Smooth muscle cell (in vitro differentiated cells): ENCODE measurements around the gene CDH4. TPM values are rescaled to one million over a fixed set of nuclear protein-coding genes. Genes with fewer than 3 reads are reported as not detected.

Experiments
- DNase-seq: peaks from one replicate; lab custom pipeline; 2025; ENCODE audit not compliant: unreplicated experiment; lab: John Stamatoyannopoulos, UW
- H2AFZ ChIP-seq: fragments of 200-600 bp; sonication (generic); 2 replicates; pipeline ENCODE4 v1.6.0; 2016; ENCODE audit warnings: antibody characterized with exemption, low read depth, mild to moderate bottlenecking
- H3F3A ChIP-seq: fragments of 200-600 bp; sonication (generic); 2 replicates; pipeline ENCODE4 v1.6.0; 2017; ENCODE audit warnings: antibody characterized with exemption, low read depth
- H3K27ac ChIP-seq: fragments of 200-600 bp; sonication (generic); 2 replicates; pipeline ENCODE4 v1.5.1; 2016; ENCODE audit warnings: low read depth, mild to moderate bottlenecking
- H3K27me3 ChIP-seq: fragments of 200-600 bp; sonication (generic); 2 replicates; pipeline ENCODE4 v1.6.1; 2016; ENCODE audit warnings: low read depth, mild to moderate bottlenecking
- H3K36me3 ChIP-seq: fragments of 200-600 bp; sonication (generic); 2 replicates; pipeline ENCODE4 v1.5.1; 2016; ENCODE audit warnings: low read depth
- H3K4me1 ChIP-seq: fragments of 200-600 bp; sonication (generic); 2 replicates; pipeline ENCODE4 v1.5.1; 2016; ENCODE audit warnings: low read depth
- H3K4me2 ChIP-seq: fragments of 200-600 bp; sonication (generic); 2 replicates; pipeline ENCODE4 v1.6.0; 2016; ENCODE audit warnings: mild to moderate bottlenecking
- H3K4me3 ChIP-seq: fragments of 200-600 bp; sonication (generic); 2 replicates; pipeline ENCODE4 v1.5.1; 2016; ENCODE audit warnings: mild to moderate bottlenecking
- H3K79me2 ChIP-seq: fragments of 200-600 bp; sonication (generic); 2 replicates; pipeline ENCODE4 v1.6.0; 2016; ENCODE audit warnings: low read depth, mild to moderate bottlenecking
- H3K9ac ChIP-seq: fragments of 200-600 bp; sonication (generic); 2 replicates; pipeline ENCODE4 v1.6.0; 2016; ENCODE audit warnings: low read depth
- H3K9me3 ChIP-seq: fragments of 200-600 bp; sonication (generic); replicated peaks from 2 replicates; pipeline ENCODE4 v1.5.1; 2016; ENCODE audit warnings: low read depth
- H4K20me1 ChIP-seq: fragments of 200-600 bp; sonication (generic); 2 replicates; pipeline ENCODE4 v1.6.0; 2016; ENCODE audit warnings: low read depth
- CTCF ChIP-seq: fragments of 200-600 bp; sonication (generic); IDR thresholded peaks from 2 replicates; pipeline ENCODE4 v1.5.1; 2017; ENCODE audit warnings: borderline replicate concordance, mild to moderate bottlenecking, antibody characterized with exemption; ENCODE audit not compliant: insufficient read depth, poor library complexity, severe bottlenecking
- WGBS: methylation state at CpG from one replicate; pipeline ENCODE4 v1.1.7; 2016; ENCODE audit warnings: low lambda C conversion rate; 5-methylcytosine and 5-hydroxymethylcytosine counted together
- polyA plus RNA-seq: library from polyadenylated mRNA; unstranded; fragments of >200 nt; fragmentation: Nextera tagmentation; extraction: Ambion mirVana; gene quantifications from 2 replicates; pipeline ENCODE4 v1.2.1, GENCODE V29; 2016
- total RNA-seq: library from RNA; depleted of rRNA; stranded (reverse); fragments of >200 nt; gene quantifications from 2 replicates; pipeline ENCODE4 v1.2.3, GENCODE V29; 2014

The CDH4 gene
- total and polyA plus RNA-seq, 2 experiments from 2014 or later = 0.03 to 0.04 TPM

GRCh38 chr20:61700595-61701140, 448.6 kb downstream of the CDH4 start:
- no peaks in the 10 kb centered on the region for H3K79me2 ChIP-seq
- no peak for DNase-seq
- H2AFZ ChIP-seq = no peak overlapping the region
- no peaks in the 10 kb centered on the region for H3F3A ChIP-seq
- H3K4me1 ChIP-seq = no peaks in the 10 kb centered on the region
- no peak overlapping the region for H3K4me2 ChIP-seq
- no peaks in the 10 kb centered on the region for H4K20me1 ChIP-seq
- no peak overlapping the region for H3K9ac ChIP-seq
- no peaks in the 10 kb centered on the region for H3K9me3 ChIP-seq
- no peaks in the 10 kb centered on the region for H3K36me3 ChIP-seq
- TF ChIP-seq CTCF = no peak
- no peak overlapping the region for H3K4me3 ChIP-seq
- WGBS = 97% methylated on average over 24 of the region's 24 CpGs
- no peak overlapping the region for H3K27ac ChIP-seq
- no peaks in the 10 kb centered on the region for H3K27me3 ChIP-seq

GRCh38 chr20:61701401-61701800, 449.3 kb downstream of the CDH4 start:
- H2AFZ ChIP-seq = no peak overlapping the region
- no peaks in the 10 kb centered on the region for H3K4me1 ChIP-seq
- no peak for TF ChIP-seq CTCF
- H4K20me1 ChIP-seq = no peaks in the 10 kb centered on the region
- WGBS = 96% methylated on average over 14 of the region's 14 CpGs
- no peaks in the 10 kb centered on the region for H3K36me3 ChIP-seq
- no peak overlapping the region for H3K4me3 ChIP-seq
- H3K9me3 ChIP-seq = no peaks in the 10 kb centered on the region
- no peak for DNase-seq
- no peak overlapping the region for H3K9ac ChIP-seq
- H3K4me2 ChIP-seq = no peak overlapping the region
- no peaks in the 10 kb centered on the region for H3K27me3 ChIP-seq
- H3K79me2 ChIP-seq = no peaks in the 10 kb centered on the region
- no peaks in the 10 kb centered on the region for H3F3A ChIP-seq
- H3K27ac ChIP-seq = no peak overlapping the region

GRCh38 chr20:61701802-61702201, 449.7 kb downstream of the CDH4 start:
- Histone ChIP-seq H3K4me3 (no peak overlapping the region), H2AFZ (no peak overlapping the region), H4K20me1 (no peaks in the 10 kb centered on the region), H3K36me3 (no peaks in the 10 kb centered on the region), H3K27ac (no peak overlapping the region), H3K27me3 (no peaks in the 10 kb centered on the region), H3K4me1 (no peaks in the 10 kb centered on the region), H3F3A (no peaks in the 10 kb centered on the region), H3K79me2 (no peaks in the 10 kb centered on the region), H3K9me3 (no peaks in the 10 kb centered on the region), H3K4me2 (no peak overlapping the region), H3K9ac (no peak overlapping the region)
- no peak for DNase-seq
- no peak for TF ChIP-seq CTCF
- 90% methylated on average over 12 of the region's 12 CpGs for WGBS

- H3F3A ChIP-seq = no peaks in the 10 kb centered on the region
- H2AFZ ChIP-seq = no peak overlapping the region
- H4K20me1 ChIP-seq = no peaks in the 10 kb centered on the region
- no peak for TF ChIP-seq CTCF
- WGBS = 94% methylated on average over 16 of the region's 16 CpGs
- no peaks in the 10 kb centered on the region for H3K4me1 ChIP-seq
- H3K9me3 ChIP-seq = no peaks in the 10 kb centered on the region
- no peaks in the 10 kb centered on the region for H3K79me2 ChIP-seq
- no peak overlapping the region for H3K27ac ChIP-seq
- DNase-seq = no peak
- no peaks in the 10 kb centered on the region for H3K36me3 ChIP-seq
- H3K9ac ChIP-seq = no peak overlapping the region
- H3K4me2 ChIP-seq = no peak overlapping the region
- H3K27me3 ChIP-seq = no peaks in the 10 kb centered on the region
- H3K4me3 ChIP-seq = no peak overlapping the region
Measured at GRCh38 chr20:61702246-61702645, 450.2 kb downstream of the CDH4 start.
